Activated CD8-positive, alpha-beta memory T cell treated with anti-CD3 and anti-CD28 coated beads, Interleukin-2, amount 50 U/mL, for 4 hours (primary cell): ENCODE measurements around the gene DNAH6.
"Not testable (repeated sequence)": the region's sequence is repeated elsewhere in the genome, so short reads cannot be mapped to it uniquely, and the experiment has no call there.

Source experiments
- DNase-seq: peaks from one replicate; pipeline ENCODE4 v3.0.0-alpha.2; 2020

Gene DNAH6

GRCh38 chr2:84516234-84516986, at the start of gene DNAH6:
DNAH6 (plus strand) TSS chr2:84516498; CDS start chr2:84517827, 1,329 bp downstream.
- peak; percentile 81 for DNase-seq

DNA sequence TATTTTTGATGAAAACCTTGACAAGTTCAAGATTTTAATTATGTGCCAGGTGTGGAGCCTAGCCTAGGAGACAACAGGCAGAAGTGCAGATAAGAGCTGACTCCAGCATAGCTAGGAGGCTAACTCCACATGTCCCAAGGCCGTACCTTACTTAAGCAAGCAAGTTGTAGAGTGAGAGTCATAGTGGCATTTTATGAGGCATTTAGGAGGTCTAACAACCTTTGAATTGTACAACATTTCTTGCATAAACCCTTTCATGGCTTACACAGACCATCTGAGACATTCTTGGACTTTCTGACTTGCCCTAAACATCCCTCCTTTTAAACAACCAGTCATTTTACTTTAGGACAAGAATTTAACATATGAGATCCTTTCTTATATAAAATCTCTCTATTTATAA, 48.9 kb upstream of the DNAH6 start:
- DNase-seq = no peak

GRCh38 chr2:84472423-84472822, 43.9 kb upstream of the DNAH6 start:
- not testable (repeated sequence) for DNase-seq

- no peak for DNase-seq
These were observed 43.3 kb upstream of the DNAH6 start for GRCh38 chr2:84472856-84473565.

DNA sequence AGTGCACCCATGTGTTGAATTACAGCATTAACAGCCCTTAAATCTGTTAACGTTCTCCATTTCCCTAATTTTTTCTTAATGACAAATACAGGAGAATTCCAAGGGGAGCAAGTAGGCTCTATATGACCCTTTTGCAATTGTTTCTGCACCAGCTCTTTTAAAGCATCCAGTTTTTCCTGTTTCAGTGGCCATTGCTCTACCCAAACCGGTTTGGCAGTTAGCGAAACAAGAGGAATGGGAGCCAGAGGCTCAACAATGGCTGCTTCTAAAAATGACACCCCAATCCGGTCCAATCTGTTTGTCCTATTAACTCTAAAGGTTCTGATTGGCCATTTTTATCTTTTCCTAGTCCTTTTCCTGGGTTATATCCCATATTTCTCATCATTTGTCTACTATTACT, 42.1 kb upstream of the DNAH6 start:
- DNase-seq = no peak

GRCh38 chr2:84477886-84478285, 38.4 kb upstream of the DNAH6 start:
- no peak for DNase-seq

GRCh38 chr2:84478867-84479266, 37.4 kb upstream of the DNAH6 start:
- no peak for DNase-seq

GRCh38 chr2:84481702-84482101, 34.6 kb upstream of the DNAH6 start:
- peak; percentile 23 for DNase-seq

DNA sequence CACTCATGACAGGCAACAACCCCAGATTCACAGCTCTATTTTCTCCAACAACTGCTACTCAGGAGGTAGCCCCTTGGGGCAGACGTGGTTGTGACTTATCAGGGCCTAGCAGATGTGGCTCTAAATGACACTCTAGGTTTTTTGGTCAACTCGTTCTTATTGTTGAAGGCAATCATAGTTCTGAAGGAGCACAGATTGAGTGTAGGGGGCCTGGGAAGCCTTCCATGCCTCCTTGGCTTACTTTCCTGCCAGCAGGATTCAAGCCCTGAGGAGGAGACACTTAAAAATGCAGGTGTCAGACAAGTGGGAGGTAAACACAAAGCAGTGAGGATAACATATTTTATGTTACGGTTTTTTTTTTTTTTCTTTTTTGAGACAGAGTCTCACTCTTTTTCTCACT, 33.7 kb upstream of the DNAH6 start:
- DNase-seq = no peak

- no peak for DNase-seq
These were observed 33.0 kb upstream of the DNAH6 start for GRCh38 chr2:84483320-84483719.

DNA sequence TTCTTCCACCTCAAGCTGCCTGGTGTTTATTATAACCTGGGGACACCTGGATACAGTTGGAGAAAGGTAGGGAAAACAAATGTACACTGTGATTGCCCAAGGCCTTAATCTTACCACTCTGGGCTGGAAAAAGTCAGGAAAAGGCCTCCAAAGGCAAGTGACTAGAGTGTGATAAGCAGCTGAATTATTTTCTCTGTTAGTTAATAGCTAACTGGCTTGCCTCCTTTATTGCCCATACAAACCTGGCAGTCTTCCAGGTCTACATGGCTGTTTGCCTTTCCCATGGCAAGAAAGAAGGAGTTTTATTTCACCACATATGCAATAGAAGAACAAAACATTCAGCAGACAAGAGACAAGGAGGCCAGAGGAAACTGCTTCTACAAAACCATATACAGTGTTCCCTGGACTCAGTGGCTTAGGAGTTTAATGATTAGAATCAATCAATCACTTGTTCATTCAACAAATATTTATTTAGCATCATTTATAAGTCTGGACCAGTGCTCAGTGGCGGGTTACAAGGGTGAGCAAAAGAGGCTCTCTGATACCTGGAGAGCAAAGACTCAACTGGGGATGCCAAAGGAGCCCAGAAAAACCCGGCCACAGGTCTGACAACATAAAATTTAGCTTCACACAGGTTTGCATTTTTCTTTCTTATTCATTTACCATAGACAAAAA, 29.7 kb upstream of the DNAH6 start:
- no peak for DNase-seq

GRCh38 chr2:84487298-84487996, 28.9 kb upstream of the DNAH6 start:
- DNase-seq = no peak

DNA sequence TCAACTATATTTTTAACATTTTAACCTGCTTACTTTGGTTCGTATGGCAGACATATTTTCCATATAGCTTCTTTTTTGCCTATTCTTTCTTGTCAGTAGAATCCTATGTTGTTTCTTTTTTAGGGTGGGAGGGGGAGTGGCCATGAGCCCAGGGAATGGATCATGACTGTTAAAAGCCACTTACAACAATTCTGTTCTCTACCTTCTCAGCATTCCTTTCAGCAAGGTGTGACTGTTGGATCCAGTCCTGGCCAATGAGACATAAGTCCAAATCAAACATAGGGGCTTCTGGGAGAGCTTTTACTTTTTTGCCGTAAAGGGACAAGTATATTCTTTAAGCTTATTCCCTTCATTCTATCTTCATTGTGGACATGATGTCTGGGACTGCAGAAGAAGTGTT, 25.0 kb upstream of the DNAH6 start:
- DNase-seq = no peak

DNA sequence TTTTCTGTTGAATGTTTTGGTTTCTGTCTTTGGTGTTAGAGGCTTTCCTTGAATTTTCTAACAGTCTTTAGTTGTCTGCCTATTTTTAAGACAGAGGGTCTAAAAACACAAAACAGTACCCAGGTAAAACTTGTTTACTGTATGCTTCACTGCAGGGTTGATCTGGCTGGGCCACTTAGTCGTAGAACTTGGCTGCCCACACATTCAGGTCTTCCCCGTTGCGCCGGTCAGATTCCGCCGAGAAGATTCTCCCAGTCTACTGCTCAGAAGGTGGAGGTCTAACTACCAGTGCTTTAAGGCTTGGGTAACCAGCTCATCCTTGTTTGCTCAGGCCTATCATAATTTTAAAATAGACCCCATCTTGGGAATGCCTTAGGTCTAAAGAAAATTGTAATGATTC, 24.6 kb upstream of the DNAH6 start:
- no peak for DNase-seq

DNA sequence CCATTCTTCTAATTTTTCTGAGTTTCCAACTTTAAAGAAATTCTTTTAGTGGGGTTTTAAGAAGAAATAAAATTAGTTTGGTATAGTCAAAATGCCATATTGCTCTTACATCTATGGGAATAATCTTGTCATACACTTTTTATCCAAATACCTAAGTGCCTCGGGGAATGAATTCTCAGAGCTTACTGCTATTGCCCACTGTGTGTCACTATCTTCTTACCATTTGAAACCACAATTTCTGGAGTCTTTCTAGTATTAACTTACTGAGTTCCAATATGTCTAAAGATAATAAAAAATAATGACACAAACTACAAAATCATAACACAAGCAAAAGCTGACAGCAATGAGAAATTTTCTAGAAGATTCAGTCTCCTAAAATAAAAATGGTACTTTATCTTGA, 23.7 kb upstream of the DNAH6 start:
- DNase-seq = no peak

DNA sequence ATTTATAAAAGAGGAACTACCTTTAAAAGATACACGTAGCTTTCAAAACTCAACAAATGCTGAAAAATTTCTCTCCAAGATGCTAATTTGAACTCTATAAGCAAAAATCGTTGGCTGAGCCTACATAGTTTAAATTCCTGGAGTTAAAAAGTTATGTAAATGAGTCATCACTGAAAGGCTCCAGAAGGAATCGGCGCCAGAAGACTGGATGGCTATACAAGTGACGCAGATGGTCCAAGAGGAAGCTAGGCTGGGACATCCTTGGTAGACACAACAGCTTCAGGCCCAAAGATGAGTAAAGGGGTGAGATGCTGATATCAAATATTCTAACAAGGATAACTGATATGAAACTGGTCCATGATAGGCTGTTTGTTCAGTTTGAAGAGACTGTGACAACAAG, 22.8 kb upstream of the DNAH6 start:
- DNase-seq = no peak

- no peak for DNase-seq
These were observed 22.2 kb upstream of the DNAH6 start for GRCh38 chr2:84494070-84494469.

DNA sequence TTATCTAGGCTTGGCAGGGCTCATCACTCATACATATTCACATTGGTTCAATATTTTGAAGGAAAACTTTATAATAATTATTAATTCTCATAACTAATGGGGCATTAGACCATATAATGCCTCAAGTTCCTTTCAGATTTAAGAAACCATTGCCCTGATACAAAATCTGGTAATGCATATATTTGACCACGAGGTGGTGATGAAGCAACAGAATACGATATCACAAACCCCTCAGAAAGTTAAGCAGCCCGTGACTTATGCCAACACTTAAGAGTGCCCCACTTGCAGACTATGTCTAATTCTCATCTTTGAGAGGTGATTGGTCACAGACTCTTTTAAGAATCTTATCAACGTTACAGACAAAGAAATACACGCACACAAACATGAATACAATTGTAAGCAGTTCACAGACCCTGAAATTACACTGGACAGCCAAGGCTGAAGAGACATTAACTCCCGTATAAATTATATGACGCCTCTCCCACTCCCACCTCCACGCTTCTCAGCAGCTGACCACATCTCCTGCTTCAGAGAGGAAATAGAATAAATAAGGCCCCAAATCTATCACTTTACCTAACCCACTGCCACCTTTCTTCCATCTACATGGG, 20.7 kb upstream of the DNAH6 start:
- DNase-seq = no peak

DNA sequence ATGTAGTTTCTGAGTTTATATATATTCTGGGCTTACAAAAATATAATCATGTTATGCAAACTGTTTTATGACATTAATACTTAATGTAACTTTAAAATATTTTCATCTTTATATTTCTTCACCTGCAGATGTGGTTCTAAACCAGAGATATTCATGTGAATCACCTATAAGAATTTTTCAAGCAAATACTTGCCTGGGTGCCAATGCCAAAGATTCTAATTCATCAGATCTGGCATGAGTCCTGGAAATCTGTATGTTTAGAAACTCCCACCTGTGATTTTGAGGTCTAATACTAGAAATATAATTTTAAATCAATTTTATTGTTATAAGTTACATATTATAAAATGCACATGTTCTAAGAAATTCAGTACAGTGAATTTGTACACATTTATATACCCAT, 19.9 kb upstream of the DNAH6 start:
- no peak for DNase-seq

- no peak for DNase-seq
These were observed 19.0 kb upstream of the DNAH6 start for GRCh38 chr2:84497285-84497684.

DNA sequence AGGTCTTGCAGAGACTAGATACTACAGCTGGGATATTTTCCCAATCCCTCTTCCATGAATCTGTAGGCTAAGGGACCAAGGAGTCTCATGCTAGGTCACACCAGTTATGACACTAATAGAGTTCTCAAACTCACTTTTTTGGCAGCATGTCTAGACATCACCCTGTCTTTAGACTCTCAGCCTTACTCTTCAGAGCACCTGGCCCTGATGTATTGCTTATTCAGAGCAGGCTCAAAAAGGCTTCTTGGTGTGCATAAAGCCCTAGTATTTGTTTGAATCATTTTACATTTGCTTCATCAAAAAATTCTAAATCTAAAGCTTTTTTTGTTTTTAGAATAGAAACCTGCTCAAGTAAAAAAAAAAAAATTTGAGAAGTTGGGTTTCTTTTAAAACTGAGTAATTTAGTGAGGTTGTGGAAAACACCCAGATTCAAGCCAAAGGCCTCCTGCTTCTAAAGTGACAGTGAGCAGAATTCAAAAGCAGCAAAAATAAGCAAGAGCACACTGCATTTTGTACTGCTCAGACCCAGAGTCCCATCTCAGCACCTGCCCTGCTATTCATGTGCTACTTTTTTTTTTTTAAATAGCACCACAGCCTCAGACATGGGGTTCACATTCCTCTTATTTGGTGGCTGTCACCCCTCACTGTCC, 18.0 kb upstream of the DNAH6 start:
- DNase-seq = no peak

- DNase-seq = not testable (repeated sequence)
These were observed 5.3 kb upstream of the DNAH6 start for GRCh38 chr2:84511024-84511423.
